HL-60 (cell line): ENCODE data around the gene CLEC4A.

Source experiments
- CTCF ChIP-seq: IDR thresholded peaks from one replicate; pipeline ENCODE4 v1.5.1; 2011; ENCODE audit warnings: low read length, control low read depth, inconsistent platforms; ENCODE audit not compliant: insufficient read depth
- TF ChIP-seq, protein P1 (sequence below): IDR thresholded peaks from 2 replicates; pipeline ENCODE4 v1.6.1; 2012; ENCODE audit warnings: low read depth; ENCODE audit not compliant: insufficient replicate concordance

DNA sequence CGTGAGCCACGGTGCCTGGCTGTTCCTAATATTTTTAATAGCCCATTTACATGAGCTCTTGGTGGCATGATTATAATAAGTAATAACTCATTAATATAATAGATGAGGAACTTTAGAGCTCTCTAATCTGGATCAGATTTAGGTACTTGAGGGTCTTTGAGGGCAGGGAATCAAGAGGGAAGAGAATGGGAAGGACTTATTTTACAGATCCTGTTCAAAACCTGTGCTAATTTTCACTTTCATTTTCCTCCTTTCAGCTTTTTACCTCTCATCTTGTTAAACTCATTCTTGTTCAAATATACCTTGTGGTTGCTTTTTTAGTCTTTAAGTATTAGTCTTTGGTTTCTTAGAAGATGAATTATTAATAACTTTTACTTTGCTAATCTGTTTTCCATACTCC is 35.8 kb upstream of the CLEC4A start:
- no peak for TF ChIP-seq CTCF
- TF ChIP-seq, protein P1, sequence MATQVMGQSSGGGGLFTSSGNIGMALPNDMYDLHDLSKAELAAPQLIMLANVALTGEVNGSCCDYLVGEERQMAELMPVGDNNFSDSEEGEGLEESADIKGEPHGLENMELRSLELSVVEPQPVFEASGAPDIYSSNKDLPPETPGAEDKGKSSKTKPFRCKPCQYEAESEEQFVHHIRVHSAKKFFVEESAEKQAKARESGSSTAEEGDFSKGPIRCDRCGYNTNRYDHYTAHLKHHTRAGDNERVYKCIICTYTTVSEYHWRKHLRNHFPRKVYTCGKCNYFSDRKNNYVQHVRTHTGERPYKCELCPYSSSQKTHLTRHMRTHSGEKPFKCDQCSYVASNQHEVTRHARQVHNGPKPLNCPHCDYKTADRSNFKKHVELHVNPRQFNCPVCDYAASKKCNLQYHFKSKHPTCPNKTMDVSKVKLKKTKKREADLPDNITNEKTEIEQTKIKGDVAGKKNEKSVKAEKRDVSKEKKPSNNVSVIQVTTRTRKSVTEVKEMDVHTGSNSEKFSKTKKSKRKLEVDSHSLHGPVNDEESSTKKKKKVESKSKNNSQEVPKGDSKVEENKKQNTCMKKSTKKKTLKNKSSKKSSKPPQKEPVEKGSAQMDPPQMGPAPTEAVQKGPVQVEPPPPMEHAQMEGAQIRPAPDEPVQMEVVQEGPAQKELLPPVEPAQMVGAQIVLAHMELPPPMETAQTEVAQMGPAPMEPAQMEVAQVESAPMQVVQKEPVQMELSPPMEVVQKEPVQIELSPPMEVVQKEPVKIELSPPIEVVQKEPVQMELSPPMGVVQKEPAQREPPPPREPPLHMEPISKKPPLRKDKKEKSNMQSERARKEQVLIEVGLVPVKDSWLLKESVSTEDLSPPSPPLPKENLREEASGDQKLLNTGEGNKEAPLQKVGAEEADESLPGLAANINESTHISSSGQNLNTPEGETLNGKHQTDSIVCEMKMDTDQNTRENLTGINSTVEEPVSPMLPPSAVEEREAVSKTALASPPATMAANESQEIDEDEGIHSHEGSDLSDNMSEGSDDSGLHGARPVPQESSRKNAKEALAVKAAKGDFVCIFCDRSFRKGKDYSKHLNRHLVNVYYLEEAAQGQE: no peak
